T-helper 17 cell (primary cell): Measurements from ENCODE around the gene DLEC1. TPM values are rescaled to one million over a fixed set of nuclear protein-coding genes. Genes with fewer than 3 reads are reported as not detected.
A peak's percentile ranks its signal among the peaks of the same experiment; 100 is the strongest.
"Not testable (repeated sequence)": the region's sequence is repeated elsewhere in the genome, so short reads cannot be mapped to it uniquely, and the experiment has no call there.

ENCODE experiments used
- ATAC-seq: fragments of 150-1000 bp; cut with Tn5 transposase; 2 replicates; pipeline ENCODE4 v1.10.0; 2021; ENCODE audit warnings: mild to moderate bottlenecking, moderate library complexity
- DNase-seq, 3 donors: peaks; one replicate each; pipeline versions ENCODE4 v3.0.0 to v3.0.0-alpha.2; 2020 to 2021
- H3K9me3 ChIP-seq: one replicate; pipeline ENCODE4 v1.7.0; 2013; ENCODE audit warnings: low read length, mild to moderate bottlenecking; ENCODE audit not compliant: control insufficient read depth, poor library complexity, severe bottlenecking
- H3K27ac Mint-ChIP-seq: one replicate; pipeline ENCODE4 v1.8.0; 2022; ENCODE audit warnings: mild to moderate bottlenecking, moderate library complexity, mixed read lengths
- H3K27me3 Mint-ChIP-seq: one replicate; pipeline ENCODE4 v1.8.0; 2022; ENCODE audit warnings: mixed read lengths
- H3K36me3 Mint-ChIP-seq: one replicate; pipeline ENCODE4 v1.8.0; 2022; ENCODE audit warnings: low read depth, mixed read lengths
- H3K4me1 Mint-ChIP-seq: one replicate; pipeline ENCODE4 v1.8.0; 2022; ENCODE audit warnings: mild to moderate bottlenecking, mixed read lengths
- H3K4me3 Mint-ChIP-seq: one replicate; pipeline ENCODE4 v1.8.0; 2022; ENCODE audit warnings: mild to moderate bottlenecking, moderate library complexity, mixed read lengths
- total RNA-seq, 4 donors: library from RNA in 2 of 4; stranded (reverse) in 2 of 4; gene quantifications; one replicate each; pipeline ENCODE4 v1.2.3 and lab custom pipeline; 2022 to 2026

DLEC1 gene
- total RNA-seq, 2 donors from 2014 or later: 8.6 to 16.3 TPM

DNA sequence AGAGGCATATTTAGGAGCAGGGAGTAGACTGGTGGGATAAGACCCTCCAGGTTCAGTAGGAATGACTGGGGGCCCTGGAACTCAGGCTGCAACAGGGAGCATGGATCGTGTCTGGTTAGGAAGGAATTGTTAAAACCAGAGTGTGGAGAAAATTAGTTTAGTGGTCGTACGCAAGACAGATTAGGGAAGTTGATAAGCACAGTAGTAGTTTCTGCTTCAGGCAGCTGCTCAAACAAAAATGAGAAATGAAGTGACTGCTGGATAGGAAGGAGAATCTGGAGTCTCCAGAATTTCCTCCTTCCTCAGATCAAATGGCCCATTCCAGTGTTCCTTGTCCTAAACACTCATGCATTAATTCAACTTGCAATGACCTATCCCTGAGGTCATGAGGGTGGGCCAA, 110.7 kb downstream of the DLEC1 start:
- Mint-ChIP-seq H3K27ac (no peak overlapping the region), H3K4me3 (no peak overlapping the region), H3K4me1 (peaks cover 17% of the 10 kb centered on the region), H3K27me3 (no peaks in the 10 kb centered on the region), H3K36me3 (no peaks in the 10 kb centered on the region)
- ATAC-seq: no peak
- no peak for DNase-seq
- H3K9me3 ChIP-seq: no peaks in the 10 kb centered on the region

DNA sequence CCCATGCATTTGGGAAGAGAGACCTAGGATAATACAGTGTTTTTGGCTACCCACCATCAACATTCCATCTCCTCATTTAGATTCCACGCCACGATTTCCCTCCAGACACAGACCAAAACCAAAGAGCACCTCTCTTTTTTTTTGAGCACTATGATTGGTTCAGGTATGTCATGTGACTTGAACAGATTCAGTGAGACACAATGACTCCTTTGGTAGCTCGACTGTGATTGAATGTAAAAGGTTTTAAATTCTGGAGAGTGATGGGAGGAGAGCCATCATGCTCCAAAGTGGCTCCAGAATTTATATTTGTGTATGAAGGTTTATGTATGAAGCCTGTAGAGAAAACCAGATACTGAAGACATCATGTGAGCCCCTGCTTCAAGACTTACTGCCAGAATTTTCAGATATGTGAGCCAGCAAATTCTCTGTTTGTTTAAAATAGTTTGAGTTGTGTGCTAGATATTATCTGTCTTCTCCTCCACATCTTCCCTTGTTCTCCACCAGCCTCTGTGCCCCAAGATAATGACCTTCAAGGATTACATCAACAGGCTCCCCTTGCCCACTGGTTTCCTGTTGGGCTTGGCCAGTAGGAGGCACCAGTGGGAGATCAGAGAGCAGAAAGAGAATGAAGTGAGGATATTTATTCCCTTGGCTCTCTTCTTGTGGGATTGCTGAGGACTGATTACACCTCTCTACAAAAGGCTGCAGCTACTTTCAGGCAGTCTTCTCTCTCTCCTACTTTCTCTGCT, 111.9 kb downstream of the DLEC1 start:
- Mint-ChIP-seq H3K27me3 (no peaks in the 10 kb centered on the region), H3K27ac (peak overlapping the region; percentile 74), H3K4me3 (no peak overlapping the region), H3K4me1 (peaks cover 17% of the 10 kb centered on the region), H3K36me3 (no peaks in the 10 kb centered on the region)
- DNase-seq (no peak), ATAC-seq (no peak)
- H3K9me3 ChIP-seq: no peaks in the 10 kb centered on the region

DNA sequence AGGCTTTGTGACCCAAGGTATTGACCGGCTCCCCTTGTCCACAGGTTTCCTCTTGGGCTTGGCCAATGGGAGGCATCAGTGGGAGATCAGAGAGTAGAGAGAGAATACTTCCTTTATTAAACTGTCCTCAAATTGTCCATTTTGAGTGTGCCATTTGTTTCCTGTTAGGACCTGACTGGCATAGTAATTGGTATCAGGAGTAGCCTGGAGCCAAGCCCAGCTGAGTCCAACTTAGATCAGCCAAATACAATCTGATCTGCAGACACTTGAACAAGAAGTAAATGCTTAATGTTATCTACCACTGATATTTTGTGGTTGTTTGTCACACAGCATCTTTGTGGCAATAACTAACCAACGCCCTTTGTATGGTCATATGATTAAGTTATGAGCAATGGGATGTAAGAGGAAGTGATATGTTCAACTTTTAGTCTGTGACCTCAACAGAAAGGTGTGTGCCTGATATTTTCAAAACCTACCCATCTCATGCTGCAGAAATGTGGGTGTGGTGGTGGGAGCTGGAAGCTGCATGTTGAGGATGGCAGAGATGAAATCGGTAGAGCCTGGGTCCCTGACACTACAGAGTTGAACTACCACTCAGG, 112.8 kb downstream of the DLEC1 start:
- no peak overlapping the region for H3K4me3 Mint-ChIP-seq
- no peak for DNase-seq

DNA sequence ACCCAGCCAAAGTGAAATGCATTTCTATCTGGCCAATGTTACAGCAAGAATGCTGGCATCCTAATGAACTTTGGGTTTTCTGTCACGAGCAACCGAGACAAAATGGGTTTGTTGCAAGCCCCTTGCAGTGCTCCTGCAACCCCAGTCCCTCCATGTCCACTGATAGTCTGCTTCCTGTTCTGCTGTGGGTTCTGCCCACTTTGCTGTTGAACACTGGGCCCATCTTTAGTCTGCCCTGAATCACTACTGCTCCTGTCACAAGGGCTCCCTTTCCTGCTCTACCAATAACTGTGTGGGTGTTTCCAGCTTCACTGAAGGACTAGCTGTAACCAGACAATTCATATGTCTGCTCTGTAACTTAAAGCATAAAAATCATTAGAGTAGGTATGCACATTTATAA, 113.6 kb downstream of the DLEC1 start:
- ATAC-seq: no peak
- peak overlapping the region; percentile 74 for H3K27ac Mint-ChIP-seq

More for the DNA sequence above, 112.8 kb downstream of the DLEC1 start:
- Mint-ChIP-seq H3K27ac (peak overlapping the region; percentile 74), H3K4me1 (peaks cover 17% of the 10 kb centered on the region), H3K36me3 (no peaks in the 10 kb centered on the region), H3K27me3 (no peaks in the 10 kb centered on the region)
- no peaks in the 10 kb centered on the region for H3K9me3 ChIP-seq
- peak; percentile 91 for ATAC-seq

DNA sequence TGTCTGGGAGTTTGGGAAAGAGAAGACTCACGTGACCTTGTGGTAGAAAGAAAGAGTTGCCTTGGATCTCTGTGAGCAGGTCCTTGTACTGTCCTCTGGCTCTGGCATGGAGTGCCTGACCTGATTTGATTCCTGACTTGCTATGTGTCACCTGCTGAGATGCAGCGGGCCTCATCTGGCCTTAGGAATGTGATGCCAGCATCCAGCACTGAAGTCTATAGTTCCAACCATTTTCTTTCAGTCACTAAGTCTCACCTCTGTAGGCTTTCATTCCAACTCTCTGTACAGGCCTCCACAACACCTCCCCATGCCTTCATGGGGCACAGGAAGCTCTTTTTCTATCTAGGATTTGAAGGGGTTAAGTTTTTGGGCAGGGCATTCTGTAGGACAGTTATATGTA, 114.2 kb downstream of the DLEC1 start:
- no peak overlapping the region for H3K4me3 Mint-ChIP-seq
- H3K27me3 Mint-ChIP-seq: no peaks in the 10 kb centered on the region
- ATAC-seq: no peak
- DNase-seq: no peak
- no peak overlapping the region for H3K27ac Mint-ChIP-seq
- H3K36me3 Mint-ChIP-seq: no peaks in the 10 kb centered on the region
- no peaks in the 10 kb centered on the region for H3K9me3 ChIP-seq
- H3K4me1 Mint-ChIP-seq: peaks cover 15% of the 10 kb centered on the region

More for the DNA sequence above, 113.6 kb downstream of the DLEC1 start:
- H3K4me3 Mint-ChIP-seq: no peak overlapping the region
- peaks cover 17% of the 10 kb centered on the region for H3K4me1 Mint-ChIP-seq
- no peaks in the 10 kb centered on the region for H3K36me3 Mint-ChIP-seq
- H3K9me3 ChIP-seq: no peaks in the 10 kb centered on the region
- H3K27me3 Mint-ChIP-seq: no peaks in the 10 kb centered on the region
- DNase-seq: no peak

DNA sequence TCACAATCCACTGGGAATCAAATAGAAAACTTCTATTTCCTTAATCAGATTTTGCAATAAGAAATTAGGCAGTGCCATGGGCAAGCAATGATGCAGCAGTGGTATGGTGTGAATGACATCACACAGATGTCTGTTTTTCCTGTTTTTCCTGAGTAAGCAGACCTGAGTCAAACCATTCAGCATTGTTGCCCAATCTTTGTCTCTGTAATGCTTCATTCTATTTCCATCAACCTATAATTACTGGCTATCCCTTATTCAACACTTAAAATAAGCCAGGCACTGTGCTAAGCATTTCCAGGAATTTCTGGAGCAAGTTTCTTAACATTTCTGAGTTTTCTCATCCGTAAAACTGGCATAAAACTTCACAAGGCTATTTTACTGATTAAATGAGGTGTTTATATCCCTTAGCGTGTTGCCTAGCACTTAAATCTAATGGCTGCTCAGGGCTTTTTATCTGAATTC, 115.1 kb downstream of the DLEC1 start:
- no peak for DNase-seq
- Mint-ChIP-seq H3K36me3 (no peaks in the 10 kb centered on the region), H3K27me3 (no peaks in the 10 kb centered on the region), H3K4me3 (no peak overlapping the region), H3K4me1 (peaks cover 18% of the 10 kb centered on the region), H3K27ac (no peak overlapping the region)
- H3K9me3 ChIP-seq: no peaks in the 10 kb centered on the region
- ATAC-seq: no peak

DNA sequence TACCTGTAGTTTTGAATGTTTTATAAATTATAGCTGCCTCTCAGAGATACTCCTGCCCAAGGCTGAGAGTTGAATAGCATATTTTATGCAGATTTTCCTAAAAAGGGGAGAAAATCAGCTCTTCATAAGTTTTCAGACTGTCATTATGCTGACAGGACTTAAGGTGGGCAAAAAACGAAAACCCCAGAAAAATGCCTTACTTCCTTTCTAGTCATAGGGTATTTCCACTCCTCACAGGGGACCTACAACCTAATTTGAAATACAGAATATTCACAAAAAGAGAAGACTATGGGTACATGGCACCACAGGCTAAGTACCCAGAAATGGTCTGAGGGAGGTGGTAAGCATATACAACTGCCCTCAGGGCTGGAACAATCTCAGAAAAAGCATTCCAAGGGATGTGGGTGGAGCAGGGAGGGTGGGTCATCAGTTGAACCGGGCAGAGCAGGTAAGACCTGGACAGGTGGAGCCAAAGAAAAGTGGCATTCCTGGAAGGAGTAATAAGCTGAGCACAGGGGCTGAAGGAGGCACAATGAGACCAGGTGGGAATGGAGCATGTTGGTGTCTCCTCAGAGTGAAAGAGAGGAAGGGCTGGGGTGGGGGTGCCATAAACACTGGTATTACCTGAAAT, 115.7 kb downstream of the DLEC1 start:
- no peaks in the 10 kb centered on the region for H3K27me3 Mint-ChIP-seq
- no peak for ATAC-seq
- H3K27ac Mint-ChIP-seq: no peak overlapping the region
- no peak overlapping the region for H3K4me3 Mint-ChIP-seq
- DNase-seq: no peak
- H3K36me3 Mint-ChIP-seq: no peaks in the 10 kb centered on the region
- H3K4me1 Mint-ChIP-seq: peaks cover 18% of the 10 kb centered on the region
- no peaks in the 10 kb centered on the region for H3K9me3 ChIP-seq

DNA sequence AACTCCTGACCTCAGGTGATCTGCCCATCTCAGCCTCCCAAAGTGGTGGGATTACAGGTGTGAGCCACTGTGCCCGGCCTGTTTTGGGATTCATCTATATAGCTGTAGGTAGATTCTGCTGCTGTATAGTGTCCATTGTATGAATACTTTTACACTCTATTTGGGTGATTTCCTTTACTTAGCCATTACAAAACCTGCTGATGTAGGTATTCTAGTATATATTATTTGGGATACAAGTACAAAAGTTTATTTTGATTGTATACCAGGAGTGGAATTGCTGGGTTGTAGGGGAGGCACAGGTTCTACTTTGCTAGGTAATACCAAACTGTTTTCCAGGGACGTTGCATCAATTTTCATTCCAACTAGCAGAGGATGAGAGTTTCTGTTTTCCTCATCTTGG, 116.8 kb downstream of the DLEC1 start:
- Mint-ChIP-seq H3K4me3 (no peak overlapping the region), H3K4me1 (peaks cover 15% of the 10 kb centered on the region), H3K27me3 (no peaks in the 10 kb centered on the region), H3K27ac (peak overlapping the region; percentile 9), H3K36me3 (no peaks in the 10 kb centered on the region)
- H3K9me3 ChIP-seq: no peaks in the 10 kb centered on the region
- no peak for DNase-seq
- ATAC-seq: no peak

DNA sequence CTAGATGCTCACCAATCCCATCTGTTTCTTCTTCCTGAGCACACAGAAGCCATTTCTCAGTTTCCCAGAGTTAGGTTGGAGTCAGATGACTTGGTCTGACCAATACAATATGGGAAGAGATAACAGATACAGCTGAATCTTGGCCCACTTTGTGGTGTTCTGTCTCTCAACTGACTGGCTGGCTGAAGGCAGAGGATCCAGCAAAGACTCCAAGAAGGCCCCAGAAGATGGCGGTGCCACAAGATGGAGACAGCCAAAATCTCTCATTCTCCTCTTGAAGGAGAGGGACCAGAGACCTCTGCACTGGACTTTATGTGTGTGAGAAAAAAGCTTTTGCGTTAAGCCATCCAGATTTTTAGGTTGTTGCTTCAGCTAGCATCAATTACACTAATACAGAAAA, 118.1 kb downstream of the DLEC1 start:
- no peak overlapping the region for H3K4me3 Mint-ChIP-seq
- no peak for ATAC-seq
- H3K27me3 Mint-ChIP-seq: no peaks in the 10 kb centered on the region
- no peak for DNase-seq
- H3K4me1 Mint-ChIP-seq: peaks cover 3% of the 10 kb centered on the region
- no peaks in the 10 kb centered on the region for H3K9me3 ChIP-seq
- no peaks in the 10 kb centered on the region for H3K36me3 Mint-ChIP-seq
- H3K27ac Mint-ChIP-seq: no peak overlapping the region

DNA sequence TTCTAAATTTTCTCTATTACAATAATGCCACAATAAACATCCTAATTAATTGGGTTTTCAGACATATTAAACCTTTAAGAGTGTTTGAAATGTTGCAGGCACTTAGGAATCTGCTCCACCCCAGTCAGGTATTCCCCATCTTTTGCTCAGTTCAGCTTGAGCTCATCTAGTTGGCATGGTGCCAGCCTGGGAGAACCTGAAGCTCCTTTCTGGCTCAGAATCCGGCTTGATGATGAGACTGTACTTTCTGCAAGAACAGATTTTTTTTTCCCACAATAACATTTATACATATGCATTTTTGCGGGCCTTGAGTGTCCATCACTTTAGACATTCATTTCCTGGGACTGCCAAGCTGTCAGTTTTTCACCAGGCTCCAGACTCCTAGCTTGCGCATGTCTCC, 118.6 kb downstream of the DLEC1 start:
- Mint-ChIP-seq H3K27me3 (no peaks in the 10 kb centered on the region), H3K27ac (no peak overlapping the region), H3K4me3 (no peak overlapping the region), H3K4me1 (peaks cover 3% of the 10 kb centered on the region), H3K36me3 (no peaks in the 10 kb centered on the region)
- H3K9me3 ChIP-seq: no peaks in the 10 kb centered on the region
- DNase-seq: no peak
- no peak for ATAC-seq

DNA sequence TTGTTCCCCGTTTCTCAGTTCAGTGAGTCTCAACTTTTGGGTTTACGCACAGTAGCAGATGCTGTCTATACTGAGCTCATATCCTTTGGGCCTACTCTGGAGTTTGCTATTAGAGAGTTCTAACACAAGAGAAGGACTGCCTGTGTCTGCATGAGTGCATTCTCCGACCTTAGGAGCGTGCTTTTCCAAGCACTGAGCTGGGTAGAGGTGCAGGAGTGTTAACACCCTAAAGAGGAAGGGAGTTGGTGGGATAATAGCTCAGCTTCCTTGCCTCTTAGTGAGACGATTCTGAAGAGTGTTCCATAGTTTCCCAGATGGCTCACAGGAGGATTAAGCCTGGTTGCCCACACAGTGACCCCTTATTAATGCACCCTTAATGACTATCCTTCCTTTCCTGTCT, 119.5 kb downstream of the DLEC1 start:
- H3K4me3 Mint-ChIP-seq: no peak overlapping the region
- no peak overlapping the region for H3K27ac Mint-ChIP-seq
- peaks cover 3% of the 10 kb centered on the region for H3K4me1 Mint-ChIP-seq
- H3K27me3 Mint-ChIP-seq: no peaks in the 10 kb centered on the region
- ATAC-seq (no peak), DNase-seq (no peak)
- no peaks in the 10 kb centered on the region for H3K9me3 ChIP-seq
- no peaks in the 10 kb centered on the region for H3K36me3 Mint-ChIP-seq

DNA sequence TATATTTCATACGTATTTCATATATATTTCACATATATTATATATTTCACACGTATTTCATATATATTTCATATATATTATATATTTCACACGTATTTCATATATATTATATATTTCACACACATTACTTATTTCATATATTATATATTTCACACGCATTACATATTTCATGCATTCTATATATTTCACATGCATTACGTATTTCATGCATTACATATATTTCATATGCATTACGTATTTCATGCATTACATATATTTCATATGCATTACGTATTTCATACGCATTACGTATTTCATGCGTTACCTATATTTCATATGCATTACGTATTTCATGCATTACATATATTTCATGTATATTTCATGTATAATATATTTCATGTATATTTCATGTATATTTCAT, 121.7 kb downstream of the DLEC1 start:
- not testable (repeated sequence) for H3K27me3 Mint-ChIP-seq, DNase-seq, H3K4me3 Mint-ChIP-seq, H3K27ac Mint-ChIP-seq, H3K9me3 ChIP-seq, ATAC-seq, H3K4me1 Mint-ChIP-seq, H3K36me3 Mint-ChIP-seq

DNA sequence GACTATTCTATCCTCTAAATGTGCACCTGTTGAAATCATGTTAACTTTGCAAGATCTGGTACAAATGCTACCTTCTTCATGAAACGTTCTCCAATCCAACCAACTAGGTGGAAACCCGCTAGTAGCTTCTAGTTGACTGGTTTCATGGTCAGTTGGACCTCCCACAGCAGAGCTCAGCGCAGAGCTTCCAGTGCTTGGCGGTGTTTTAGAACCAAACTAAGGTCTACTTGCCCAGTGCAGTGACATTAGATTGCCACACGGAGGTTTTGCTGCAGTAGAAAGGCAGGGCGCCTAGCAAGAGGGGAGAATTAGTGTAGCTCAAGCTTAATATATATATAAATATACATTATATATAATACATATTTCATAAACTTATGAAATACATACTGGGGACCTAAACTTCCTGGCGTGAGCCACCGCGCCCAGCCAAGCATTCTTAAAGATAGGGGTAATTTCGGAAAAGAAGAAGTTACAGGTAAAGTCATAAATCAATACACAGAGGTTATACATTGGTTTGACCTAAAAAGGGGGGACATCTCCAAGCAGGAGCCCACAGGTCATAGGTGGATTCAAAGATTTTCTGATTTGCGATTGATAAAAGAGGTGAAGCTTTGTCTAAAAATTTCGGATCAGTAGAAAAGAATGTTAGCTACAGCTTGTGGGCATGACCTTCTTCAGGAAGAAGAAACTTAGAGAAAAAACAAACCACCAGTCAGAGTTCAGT, 124.3 kb downstream of the DLEC1 start:
- H3K27ac Mint-ChIP-seq: no peak overlapping the region
- no peaks in the 10 kb centered on the region for H3K36me3 Mint-ChIP-seq
- H3K4me3 Mint-ChIP-seq: no peak overlapping the region
- ATAC-seq (no peak), DNase-seq (no peak)
- no peaks in the 10 kb centered on the region for H3K27me3 Mint-ChIP-seq
- H3K9me3 ChIP-seq: no peaks in the 10 kb centered on the region
- peaks cover 27% of the 10 kb centered on the region for H3K4me1 Mint-ChIP-seq
